MG63 (cell line): Measurements from ENCODE around the gene CIAPIN1. TPM values are rescaled to one million over a fixed set of nuclear protein-coding genes. Genes with fewer than 3 reads are reported as not detected.

Source experiments
- DNase-seq: peaks from one replicate; pipeline ENCODE4 v3.0.0-alpha.2; 2020
- H3K27me3 ChIP-seq: fragments of 250-450 bp; sonication (Bioruptor Pico); 2 replicates; pipeline ENCODE4 v1.5.1; 2020; ENCODE audit warnings: mild to moderate bottlenecking, moderate library complexity
- H3K36me3 ChIP-seq: fragments of 250-450 bp; sonication (Bioruptor Pico); 2 replicates; pipeline ENCODE4 v1.5.1; 2020; ENCODE audit warnings: mild to moderate bottlenecking, moderate library complexity
- H3K4me3 ChIP-seq: fragments of 250-450 bp; sonication (Bioruptor Pico); 2 replicates; pipeline ENCODE4 v1.5.1; 2020; ENCODE audit warnings: mild to moderate bottlenecking, moderate library complexity
- H3K9me3 ChIP-seq: fragments of 250-450 bp; sonication (Bioruptor Pico); 2 replicates; pipeline ENCODE4 v1.5.1; 2020; ENCODE audit warnings: mild to moderate bottlenecking, moderate library complexity
- total RNA-seq: library from RNA; depleted of rRNA; stranded (reverse); fragments of >200 nt; shearing (Covaris generic); gene quantifications from 2 replicates; pipeline ENCODE4 v1.2.3, GENCODE V29; 2014; ENCODE audit warnings: low replicate concordance; rRNA removed

CIAPIN1 gene
- 177 and 277 TPM in 2 replicates for total RNA-seq

DNA sequence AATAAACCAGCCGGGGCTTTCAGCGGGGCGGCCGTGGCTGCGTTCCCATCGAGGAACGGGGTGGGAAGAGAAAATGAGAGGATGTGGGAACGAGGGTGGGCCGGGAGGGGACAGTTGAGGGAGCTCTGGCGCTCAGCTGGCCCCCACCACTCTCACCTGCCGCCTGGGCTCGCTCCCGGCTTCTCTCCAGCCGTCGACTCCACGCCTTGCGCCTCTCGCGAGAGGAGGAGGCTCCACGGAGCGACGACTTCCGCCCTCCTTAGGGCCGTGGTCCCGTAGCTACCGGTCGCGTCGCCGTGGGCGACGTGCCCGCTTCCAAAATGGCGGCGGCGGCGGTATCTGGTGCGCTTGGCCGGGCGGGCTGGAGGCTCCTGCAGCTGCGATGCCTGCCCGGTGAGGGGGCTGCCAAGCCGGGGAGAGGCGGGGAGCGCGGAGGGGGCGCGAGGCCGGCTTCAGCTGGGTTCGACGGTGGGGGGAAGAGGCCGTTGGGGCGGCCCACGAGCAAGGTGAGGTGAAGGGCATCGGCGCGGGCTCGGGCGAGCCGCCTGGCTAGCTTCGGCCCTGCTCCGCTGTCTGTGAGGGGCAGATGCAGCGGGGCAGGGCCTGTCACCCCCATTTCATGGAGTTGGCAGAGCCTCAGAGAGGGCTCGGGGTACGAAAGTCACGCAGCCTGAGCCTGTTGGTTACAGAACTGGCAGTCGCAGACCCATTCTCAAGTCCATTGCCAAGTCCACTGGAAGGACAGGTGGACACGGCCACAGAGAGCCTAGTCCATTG lies at the start of gene CIAPIN1, which contains the start of gene COQ9:
Gene CIAPIN1, minus strand, starts transcription at position 200 of the 777 bp plus-strand sequence. CDS start 6,457 bp downstream, outside the sequence.
Gene COQ9, plus strand, starts transcription at position 294 of the 777 bp plus-strand sequence. Its CDS starts 27 bp downstream, at position 321.
- H3K4me3 ChIP-seq = peak within 1 kb of the TSS; percentile 88
- H3K36me3 ChIP-seq = peaks cover 43% of the 10 kb centered on the region
- no peaks in the 10 kb centered on the region for H3K27me3 ChIP-seq
- no peaks in the 10 kb centered on the region for H3K9me3 ChIP-seq
- DNase-seq = peak; percentile 99

DNA sequence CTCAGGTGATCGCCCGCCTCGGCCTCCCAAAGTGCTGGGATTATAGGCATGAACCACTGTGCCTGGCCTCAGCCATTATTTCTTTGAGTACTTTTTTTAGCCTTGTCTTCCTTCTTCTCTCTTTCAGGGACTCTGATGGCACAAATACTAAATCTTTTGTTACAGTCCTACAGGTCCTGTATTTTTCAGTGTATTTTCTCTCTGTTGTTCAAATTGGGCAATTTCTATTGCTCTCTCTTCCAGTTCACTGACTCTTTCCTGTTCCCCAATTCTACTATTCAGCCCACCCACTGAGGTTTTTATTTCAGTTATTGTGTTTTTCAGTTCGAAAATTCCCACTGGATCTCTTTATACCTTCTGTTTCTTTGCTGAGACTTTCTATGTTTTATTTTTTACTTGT lies 46.6 kb upstream of the CIAPIN1 start:
- peaks cover 8% of the 10 kb centered on the region for H3K27me3 ChIP-seq
- no peak overlapping the region for H3K4me3 ChIP-seq
- H3K9me3 ChIP-seq = no peaks in the 10 kb centered on the region
- no peak for DNase-seq
- no peaks in the 10 kb centered on the region for H3K36me3 ChIP-seq

DNA sequence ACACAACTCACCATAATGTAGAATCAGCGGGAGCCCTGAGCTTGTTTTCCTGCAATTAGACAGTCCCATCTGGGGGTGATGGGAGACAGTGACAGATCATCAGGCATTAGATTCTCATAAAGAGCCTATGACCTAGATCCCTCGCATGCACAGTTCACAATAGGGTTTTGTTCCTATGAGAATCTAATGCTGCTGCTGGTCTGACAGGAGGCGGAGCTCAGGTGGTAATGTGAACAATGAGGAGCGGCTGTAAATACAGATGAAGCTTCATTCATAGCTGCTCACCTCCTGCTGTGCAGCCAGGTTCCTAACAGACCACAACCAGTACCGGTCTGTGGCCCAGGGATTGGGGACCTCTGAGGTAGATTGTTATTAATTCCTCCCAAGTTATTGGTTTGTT lies 42.0 kb upstream of the CIAPIN1 start:
- H3K9me3 ChIP-seq = no peaks in the 10 kb centered on the region
- no peak for DNase-seq
- H3K4me3 ChIP-seq = no peak overlapping the region
- H3K27me3 ChIP-seq = peaks cover 8% of the 10 kb centered on the region
- no peaks in the 10 kb centered on the region for H3K36me3 ChIP-seq

DNA sequence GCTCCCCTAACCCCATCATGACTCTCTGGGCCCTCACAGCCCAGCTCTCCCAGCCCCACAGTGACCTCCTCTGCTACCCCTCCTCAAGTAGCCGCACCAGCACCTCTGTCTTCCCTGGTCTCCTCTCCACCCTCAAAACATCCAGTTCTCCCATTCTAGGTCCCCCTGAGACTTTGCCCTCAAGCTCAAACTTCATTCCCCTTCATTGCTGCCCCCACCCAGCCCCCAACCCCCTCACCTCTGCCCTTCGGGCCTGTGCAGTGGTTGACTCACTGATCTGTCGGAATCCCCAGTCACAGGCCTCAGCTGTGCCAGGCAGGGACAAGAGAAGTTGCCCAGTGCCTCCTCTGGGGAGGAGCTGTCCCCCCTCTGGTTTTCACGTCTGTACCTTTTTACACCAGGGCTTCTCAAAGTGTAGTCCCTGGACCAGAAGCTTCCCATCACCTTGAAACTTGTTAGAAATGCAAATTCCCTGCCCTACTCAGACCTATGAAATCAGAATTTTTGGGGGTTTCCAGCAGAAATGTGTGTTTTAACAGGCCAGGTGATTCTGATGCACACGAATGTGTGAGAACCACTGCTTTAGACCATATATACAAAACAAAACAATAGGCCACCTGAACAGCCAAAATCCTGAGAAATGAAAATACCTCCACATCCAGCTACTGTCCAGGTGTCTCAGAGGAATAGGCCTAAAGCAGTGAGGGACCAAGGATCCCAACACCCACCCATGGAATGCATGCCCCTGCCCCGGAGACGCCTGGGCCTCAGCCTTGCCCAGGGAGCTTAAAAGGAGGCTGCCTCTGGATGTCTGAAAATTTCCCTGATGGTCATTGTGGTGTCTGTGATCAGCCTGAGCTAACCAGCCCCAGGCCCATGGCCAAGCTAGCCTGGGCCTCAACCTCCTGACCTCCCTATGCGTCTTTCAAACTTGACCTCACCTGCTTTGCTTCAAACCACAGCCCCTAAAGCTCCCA lies 40.0 kb upstream of the CIAPIN1 start:
- DNase-seq = no peak
- H3K36me3 ChIP-seq = no peaks in the 10 kb centered on the region
- no peaks in the 10 kb centered on the region for H3K9me3 ChIP-seq
- peak overlapping the region; percentile 51 for H3K4me3 ChIP-seq
- peaks cover 8% of the 10 kb centered on the region for H3K27me3 ChIP-seq

DNA sequence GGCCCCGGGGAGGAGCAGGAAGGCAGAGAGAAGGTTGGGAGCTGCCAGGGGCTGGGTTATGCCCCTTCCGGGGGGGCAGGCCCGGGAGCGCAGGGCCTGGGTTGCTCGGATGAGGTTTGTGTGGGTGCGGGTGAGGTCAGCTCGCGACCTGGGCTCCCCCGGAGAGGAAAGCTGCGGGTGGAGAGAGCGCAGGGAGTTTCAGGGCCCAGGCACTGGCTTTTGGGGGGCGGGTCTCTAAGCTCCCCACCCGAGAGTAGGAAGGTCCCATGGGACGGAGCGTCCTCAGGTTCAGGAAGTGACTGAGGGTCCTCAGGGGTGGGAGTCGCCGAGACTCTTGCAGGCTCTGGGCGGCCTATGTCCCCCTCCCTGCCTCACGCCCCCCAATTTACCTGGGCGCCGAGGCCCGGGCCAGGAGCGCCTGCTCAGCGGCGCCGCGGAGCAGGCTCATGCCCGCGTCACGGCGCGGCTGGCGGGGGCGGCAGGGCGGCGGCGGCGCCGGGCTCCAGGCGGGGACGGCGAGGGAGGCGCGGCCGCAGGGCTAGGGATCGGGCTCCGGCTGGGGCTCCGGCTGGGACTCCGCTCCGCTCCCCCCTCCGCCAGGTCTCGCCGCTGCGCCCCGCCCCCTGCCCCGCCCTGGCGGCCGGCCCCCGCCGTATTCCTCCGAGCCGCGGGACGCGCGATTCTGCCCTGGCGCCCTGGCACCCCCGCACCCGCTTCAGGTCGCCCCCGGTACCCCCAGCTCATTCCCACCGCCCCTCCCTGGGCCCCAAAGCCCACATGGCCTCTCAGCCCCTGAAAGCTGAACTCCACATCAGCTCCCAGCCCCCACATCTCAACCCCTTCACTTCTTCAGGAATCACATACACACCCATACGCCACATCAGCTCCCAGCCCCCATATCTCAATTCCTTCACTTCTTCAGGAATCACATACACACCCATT lies 39.0 kb upstream of the CIAPIN1 start, which contains the start of gene DOK4:
Gene DOK4, minus strand, starts transcription at position 578 of the 942 bp plus-strand sequence. CDS start 6,986 bp downstream, outside the sequence.
- peaks cover 2% of the 10 kb centered on the region; the same call in 1 of the 2 replicates for H3K27me3 ChIP-seq
- DNase-seq = peak; percentile 93

DNA sequence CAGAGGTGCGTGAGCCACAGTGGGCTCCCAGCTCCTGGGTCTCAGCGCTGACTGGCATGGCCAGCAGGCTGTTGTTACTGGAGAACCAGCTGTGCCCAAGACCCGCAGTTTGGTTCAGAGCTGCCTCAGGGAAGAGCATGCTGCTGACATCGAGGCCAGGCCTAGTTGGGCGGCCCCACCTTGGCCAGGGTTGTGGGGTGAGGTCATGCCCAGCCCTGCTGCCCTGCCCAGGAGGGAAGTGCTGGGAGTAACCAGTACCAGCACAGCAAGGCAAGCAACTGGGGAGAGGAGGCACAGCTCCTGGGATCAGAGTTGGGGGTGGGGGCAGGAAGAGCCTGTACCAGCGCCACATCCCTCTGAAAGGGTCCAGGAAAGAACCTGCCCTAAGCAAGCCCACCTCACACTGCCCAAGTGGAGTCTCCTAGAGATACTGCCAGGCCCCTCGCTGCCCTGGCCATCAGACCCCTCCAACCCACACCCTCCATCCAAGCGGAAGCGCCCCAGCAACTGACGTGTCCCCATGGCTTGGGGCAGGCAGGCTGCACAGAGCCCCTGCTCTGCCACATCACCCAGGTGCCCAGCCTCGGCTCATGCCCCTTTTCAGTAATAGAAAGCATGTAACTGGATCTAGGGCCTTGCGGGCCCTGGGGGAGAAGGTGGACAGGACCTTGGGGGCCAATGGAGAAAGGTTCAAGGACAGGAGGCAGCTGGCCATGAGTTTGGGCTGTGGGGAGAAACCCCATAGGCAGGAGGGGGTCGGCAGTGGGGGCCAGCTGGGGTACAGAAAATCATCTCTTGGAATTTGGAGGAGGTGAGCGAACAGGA lies 38.1 kb upstream of the CIAPIN1 start:
- no peaks in the 10 kb centered on the region for H3K36me3 ChIP-seq
- no peaks in the 10 kb centered on the region for H3K9me3 ChIP-seq
- peak overlapping the region; percentile 59 for H3K4me3 ChIP-seq
- peaks cover under 1% of the 10 kb centered on the region; the same call in 1 of the 2 replicates for H3K27me3 ChIP-seq
- DNase-seq = peak; percentile 62

More for the DNA sequence above, 39.0 kb upstream of the CIAPIN1 start, which contains the start of gene DOK4:
- H3K9me3 ChIP-seq = no peaks in the 10 kb centered on the region
- H3K36me3 ChIP-seq = no peaks in the 10 kb centered on the region
- peak within 1 kb of the TSS; percentile 59 for H3K4me3 ChIP-seq

DNA sequence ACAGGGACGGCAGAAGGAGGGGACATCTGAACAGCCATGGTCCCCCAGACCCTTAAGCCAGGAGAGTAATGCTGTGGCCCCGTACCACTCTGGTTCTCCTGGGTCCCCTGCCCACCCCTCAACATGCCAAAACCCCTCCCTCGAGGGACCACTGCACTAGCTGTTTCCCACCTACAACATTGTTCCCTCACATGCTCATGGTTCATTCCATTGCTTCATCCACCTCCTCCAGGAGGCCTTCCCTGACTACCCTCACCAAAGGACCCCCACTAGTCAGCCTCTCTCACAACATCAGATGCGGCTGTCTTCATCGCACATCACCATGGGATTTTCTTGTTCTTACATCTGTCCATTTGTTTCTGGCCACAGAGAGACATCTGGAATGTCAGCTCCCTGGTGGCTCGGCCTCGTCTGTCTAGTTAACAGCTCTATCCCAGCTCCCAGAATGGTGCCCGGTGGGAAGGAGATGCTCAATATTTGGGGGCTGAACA lies 37.4 kb upstream of the CIAPIN1 start:
- H3K4me3 ChIP-seq = no peak overlapping the region
- no peaks in the 10 kb centered on the region for H3K27me3 ChIP-seq
- no peak for DNase-seq
- H3K9me3 ChIP-seq = no peaks in the 10 kb centered on the region
- H3K36me3 ChIP-seq = no peaks in the 10 kb centered on the region

DNA sequence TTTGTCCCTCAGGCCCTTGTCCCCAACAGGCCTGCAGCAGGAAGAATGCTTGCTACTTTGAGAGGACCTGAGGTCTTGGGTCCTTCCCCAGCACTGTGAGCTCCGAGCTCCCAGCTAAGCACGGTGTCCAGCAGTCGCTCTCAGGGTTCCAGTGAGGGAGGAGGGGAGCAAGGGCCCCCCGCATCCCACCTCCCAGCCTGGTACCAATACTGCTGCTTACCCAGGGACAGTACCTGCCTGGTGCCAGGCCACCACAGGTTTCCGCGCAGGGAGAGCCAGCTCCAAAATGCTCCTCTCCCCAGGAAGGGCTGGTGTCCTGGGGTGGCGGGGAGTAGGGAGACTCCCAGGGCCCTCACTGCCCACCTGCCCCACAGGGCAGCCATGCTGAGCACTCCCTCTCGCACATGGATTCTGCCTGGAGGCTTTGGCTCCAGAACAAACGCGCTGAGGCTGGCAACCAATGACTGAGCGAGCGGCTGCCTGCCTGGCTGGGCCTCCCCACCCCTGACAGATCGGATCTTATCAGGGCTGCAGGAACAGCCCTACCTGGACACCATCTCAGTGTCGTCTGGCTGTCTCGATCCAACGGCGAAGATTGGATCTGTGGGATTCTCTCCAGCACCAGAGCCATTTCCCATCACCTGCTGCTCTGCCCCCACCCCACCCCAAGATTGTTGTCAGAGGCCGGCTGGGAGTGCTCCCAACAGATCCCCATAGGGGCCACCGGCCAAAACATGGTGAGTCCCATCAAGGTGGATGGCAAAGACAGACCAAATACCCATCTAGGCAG lies 36.7 kb upstream of the CIAPIN1 start:
- Histone ChIP-seq H3K4me3 (no peak overlapping the region), H3K27me3 (no peaks in the 10 kb centered on the region), H3K9me3 (no peaks in the 10 kb centered on the region), H3K36me3 (no peaks in the 10 kb centered on the region)
- DNase-seq = no peak

DNA sequence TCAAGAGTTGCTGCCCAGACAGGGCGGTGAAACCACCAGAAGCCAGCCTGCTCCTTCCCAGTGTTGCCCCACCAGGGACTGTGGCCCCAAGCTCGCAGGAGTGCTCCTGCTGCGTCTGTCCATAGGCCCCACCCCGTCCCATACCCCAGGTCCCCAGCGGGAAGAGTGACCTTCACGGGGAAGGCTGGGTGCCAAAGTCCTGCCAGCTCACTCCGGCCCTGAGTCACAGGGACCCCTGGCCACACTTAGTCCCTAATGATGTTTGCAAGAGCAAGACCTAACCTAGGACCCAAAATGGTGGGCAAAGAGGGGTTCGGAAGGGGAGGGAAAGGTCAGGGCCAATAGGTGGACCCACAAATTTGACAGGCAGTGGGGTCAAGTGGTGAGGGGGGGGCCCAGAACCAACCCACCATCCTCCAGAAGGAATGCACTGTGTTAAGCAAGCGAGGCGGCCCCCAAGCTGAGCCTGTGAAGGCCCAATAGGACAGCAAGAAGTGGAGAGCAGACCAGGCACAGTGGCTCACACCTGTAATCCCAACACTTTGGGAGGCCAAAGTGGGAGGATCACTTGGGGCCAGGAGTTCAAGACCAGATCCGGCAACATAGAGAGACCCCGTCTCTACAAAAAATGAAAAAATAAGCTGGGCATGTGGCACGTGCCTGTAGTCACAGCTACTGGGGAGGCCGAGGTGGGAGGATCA lies 35.8 kb upstream of the CIAPIN1 start:
- no peak overlapping the region for H3K4me3 ChIP-seq
- no peak for DNase-seq

DNA sequence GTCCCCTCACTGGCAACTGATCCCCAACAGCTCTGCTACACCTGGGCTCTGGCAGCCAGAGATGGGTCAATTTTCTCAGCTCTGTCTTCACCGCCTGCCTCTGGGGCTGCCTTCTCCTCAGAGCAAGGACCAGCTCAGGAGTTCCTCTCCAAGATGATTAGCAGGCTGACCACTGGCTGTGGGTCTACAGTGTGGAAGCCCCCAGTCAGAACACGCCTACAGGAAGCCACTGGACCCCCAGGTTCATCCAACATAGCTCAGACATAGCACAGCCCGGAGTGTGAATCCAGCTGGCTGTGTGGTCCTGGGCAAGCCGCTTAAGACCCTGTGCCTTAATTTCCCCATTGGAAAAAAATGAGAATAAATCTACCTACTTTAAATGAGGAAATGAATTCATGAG lies 34.2 kb upstream of the CIAPIN1 start:
- no peak for DNase-seq
- Histone ChIP-seq H3K4me3 (no peak overlapping the region), H3K36me3 (no peaks in the 10 kb centered on the region), H3K27me3 (no peaks in the 10 kb centered on the region), H3K9me3 (no peaks in the 10 kb centered on the region)

More for the DNA sequence above, 35.8 kb upstream of the CIAPIN1 start:
- Histone ChIP-seq H3K27me3 (no peaks in the 10 kb centered on the region), H3K36me3 (no peaks in the 10 kb centered on the region), H3K9me3 (no peaks in the 10 kb centered on the region)

DNA sequence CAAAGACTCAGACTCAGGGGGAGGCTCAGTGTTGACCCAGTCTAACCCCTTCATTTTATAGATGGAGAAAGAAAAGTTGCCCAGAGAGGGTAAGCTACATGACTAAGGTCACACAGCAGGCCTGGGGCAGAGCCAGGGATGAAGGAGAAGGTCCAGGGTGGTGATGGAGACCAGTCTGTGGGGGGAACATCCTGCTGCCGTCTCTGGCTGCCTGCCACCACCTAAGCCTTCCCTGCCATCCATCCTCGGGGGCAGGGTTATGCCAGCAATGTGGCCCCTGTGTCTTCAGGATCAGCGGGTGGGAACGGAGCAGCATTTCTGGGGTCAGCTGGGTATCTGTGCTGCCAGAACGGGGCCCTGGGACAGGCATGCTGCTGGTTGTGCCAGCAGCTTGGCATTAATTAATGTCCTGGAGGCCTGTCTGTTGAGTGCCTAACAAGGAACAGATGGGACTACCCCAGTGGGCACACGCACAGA lies 33.6 kb upstream of the CIAPIN1 start:
- H3K4me3 ChIP-seq = no peak overlapping the region
- no peaks in the 10 kb centered on the region for H3K27me3 ChIP-seq
- DNase-seq = no peak
- no peaks in the 10 kb centered on the region for H3K36me3 ChIP-seq
- no peaks in the 10 kb centered on the region for H3K9me3 ChIP-seq

DNA sequence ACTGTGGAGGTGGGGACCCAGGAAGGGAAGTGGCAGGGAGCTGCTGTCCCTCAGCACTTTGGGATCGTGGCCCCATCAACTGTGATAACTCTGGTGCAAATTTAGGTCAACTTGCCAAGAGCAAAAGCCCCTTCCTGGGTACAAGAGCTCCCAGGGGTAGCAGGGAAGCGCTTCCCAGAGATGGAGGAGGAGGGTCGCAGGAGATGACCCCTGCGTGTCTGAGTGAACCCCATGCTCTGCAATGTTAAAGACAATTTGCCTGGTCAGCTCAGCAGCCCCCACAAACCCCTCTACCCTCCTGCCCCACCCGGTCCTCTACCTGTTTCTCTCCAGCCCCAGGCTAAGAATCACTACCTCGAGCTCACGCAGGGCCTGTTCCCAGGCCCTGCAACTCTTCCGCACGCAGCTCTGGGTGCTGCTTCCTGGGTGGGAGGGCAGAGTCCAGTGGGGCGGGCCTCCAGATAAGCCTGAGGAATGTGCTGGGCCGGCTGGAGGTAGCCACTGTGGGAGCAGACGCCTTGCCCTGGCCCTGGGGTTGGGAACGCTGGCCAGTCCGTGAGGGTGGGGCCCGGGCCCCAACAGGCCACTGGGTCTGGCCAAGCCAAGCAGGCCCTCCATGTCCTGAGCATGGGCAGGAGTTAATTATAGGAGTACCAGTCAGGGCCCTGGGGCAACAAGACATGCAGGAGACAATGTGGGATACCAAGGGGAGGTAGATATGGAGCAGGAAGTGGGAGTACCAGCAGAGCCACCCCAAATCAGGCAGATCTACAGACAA lies 33.0 kb upstream of the CIAPIN1 start:
- Histone ChIP-seq H3K36me3 (no peaks in the 10 kb centered on the region), H3K27me3 (no peaks in the 10 kb centered on the region), H3K9me3 (no peaks in the 10 kb centered on the region), H3K4me3 (no peak overlapping the region)
- no peak for DNase-seq
